H9 (cell line): Measurements from ENCODE around the gene ZNF362. TPM values are rescaled to one million over a fixed set of nuclear protein-coding genes. Genes with fewer than 3 reads are reported as not detected.

ENCODE experiments used
- DNase-seq: peaks from one replicate; pipeline ENCODE4 v3.0.0-alpha.2; 2017
- H2AFZ ChIP-seq: one replicate; pipeline ENCODE4 v1.6.1; 2013; ENCODE audit warnings: mild to moderate bottlenecking, low read length, control low read depth, moderate library complexity
- H2AK5ac ChIP-seq: 2 replicates; pipeline ENCODE4 v1.6.1; 2013; ENCODE audit warnings: low read length, control low read depth, mixed read lengths; ENCODE audit not compliant: insufficient read length
- H2BK120ac ChIP-seq: one replicate; pipeline ENCODE4 v1.6.1; 2013; ENCODE audit warnings: low read depth, mild to moderate bottlenecking, low read length, control low read depth, inconsistent platforms; ENCODE audit not compliant: poor library complexity, severe bottlenecking
- H2BK12ac ChIP-seq: 2 replicates; pipeline ENCODE4 v1.6.1; 2013; ENCODE audit warnings: low read length, control low read depth, mixed read lengths, low read depth; ENCODE audit not compliant: insufficient read length
- H2BK15ac ChIP-seq: 2 replicates; pipeline ENCODE4 v1.6.1; 2013; ENCODE audit warnings: low read depth, low read length, control low read depth
- H2BK20ac ChIP-seq: one replicate; pipeline ENCODE4 v1.6.1; 2013; ENCODE audit warnings: low read depth, mild to moderate bottlenecking, low read length, control low read depth, inconsistent platforms; ENCODE audit not compliant: poor library complexity, severe bottlenecking
- H2BK5ac ChIP-seq: 2 replicates; pipeline ENCODE4 v1.6.1; 2013; ENCODE audit warnings: low read length, control low read depth, mixed read lengths; ENCODE audit not compliant: insufficient read length
- H3K14ac ChIP-seq: 2 replicates; pipeline ENCODE4 v1.6.1; 2013; ENCODE audit warnings: low read length, control low read depth; ENCODE audit not compliant: insufficient read depth
- H3K18ac ChIP-seq: 2 replicates; pipeline ENCODE4 v1.6.1; 2013; ENCODE audit warnings: low read depth, mild to moderate bottlenecking, mixed read lengths, low read length, control low read depth; ENCODE audit not compliant: insufficient read length
- H3K23ac ChIP-seq: 2 replicates; pipeline ENCODE4 v1.6.1; 2013; ENCODE audit warnings: low read length, control low read depth, mixed read lengths, low read depth; ENCODE audit not compliant: insufficient read length
- H3K23me2 ChIP-seq: 2 replicates; pipeline ENCODE4 v1.6.1; 2013; ENCODE audit warnings: low read depth, mild to moderate bottlenecking, mixed read lengths, low read length, control low read depth; ENCODE audit not compliant: insufficient read length, poor library complexity, severe bottlenecking
- H3K27ac ChIP-seq: 2 replicates; pipeline ENCODE4 v1.5.1; 2013; ENCODE audit warnings: low read length, control low read depth, mixed read lengths, low read depth; ENCODE audit not compliant: insufficient read length
- H3K27me3 ChIP-seq: 2 replicates; pipeline ENCODE4 v1.6.1; 2013; ENCODE audit warnings: low read length, control low read depth, inconsistent platforms; ENCODE audit not compliant: insufficient read depth
- H3K4ac ChIP-seq: 2 replicates; pipeline ENCODE4 v1.6.1; 2013; ENCODE audit warnings: low read depth, mild to moderate bottlenecking, control low read depth, inconsistent platforms, low read length, moderate library complexity
- H3K4me1 ChIP-seq: 2 replicates; pipeline ENCODE4 v1.6.1; 2013; ENCODE audit warnings: low read length, control low read depth, inconsistent platforms; ENCODE audit not compliant: insufficient read depth
- H3K4me2 ChIP-seq: 2 replicates; pipeline ENCODE4 v1.6.1; 2013; ENCODE audit warnings: low read length, control low read depth, mixed read lengths; ENCODE audit not compliant: insufficient read length, insufficient read depth
- H3K56ac ChIP-seq: 2 replicates; pipeline ENCODE4 v1.6.1; 2013; ENCODE audit warnings: low read depth, mild to moderate bottlenecking, mixed read lengths, low read length, control low read depth; ENCODE audit not compliant: insufficient read length
- H3K79me1 ChIP-seq: 2 replicates; pipeline ENCODE4 v1.6.1; 2013; ENCODE audit warnings: low read depth, mild to moderate bottlenecking, moderate library complexity, low read length, control low read depth, inconsistent platforms; ENCODE audit not compliant: insufficient read depth, poor library complexity, severe bottlenecking
- H3K79me2 ChIP-seq: 2 replicates; pipeline ENCODE4 v1.6.1; 2013; ENCODE audit warnings: low read length, control low read depth, inconsistent platforms; ENCODE audit not compliant: insufficient read depth
- H3K9ac ChIP-seq: 2 replicates; pipeline ENCODE4 v1.6.1; 2013; ENCODE audit warnings: low read length, control low read depth, mixed read lengths; ENCODE audit not compliant: insufficient read length; ENCODE audit errors: extremely low read depth
- H3K9me3 ChIP-seq: one replicate; pipeline ENCODE4 v1.6.1; 2013; ENCODE audit warnings: low read depth, low read length, inconsistent platforms; ENCODE audit not compliant: control insufficient read depth
- H3T11ph ChIP-seq: one replicate; pipeline ENCODE4 v1.6.1; 2013; ENCODE audit warnings: mild to moderate bottlenecking, low read length, control low read depth, inconsistent platforms
- H4K20me1 ChIP-seq: one replicate; pipeline ENCODE4 v1.6.1; 2013; ENCODE audit not compliant: control insufficient read depth, insufficient read length, insufficient read depth
- H4K5ac ChIP-seq: 2 replicates; pipeline ENCODE4 v1.6.1; 2013; ENCODE audit warnings: low read depth, mild to moderate bottlenecking, mixed read lengths, low read length, control low read depth; ENCODE audit not compliant: insufficient read length
- H4K8ac ChIP-seq: replicated peaks from 2 replicates; pipeline ENCODE4 v1.6.1; 2013; ENCODE audit warnings: low read length, control low read depth, mixed read lengths, low read depth; ENCODE audit not compliant: insufficient read length
- H4K91ac ChIP-seq: 2 replicates; pipeline ENCODE4 v1.6.1; 2013; ENCODE audit warnings: low read depth, mild to moderate bottlenecking, moderate library complexity, mixed read lengths, low read length, control low read depth; ENCODE audit not compliant: insufficient read length
- H3K27ac Mint-ChIP-seq, 3 experiments: 2 replicates in 2 of 3; 3 replicates in 1 of 3; pipeline ENCODE4 v1.8.0; 2020 to 2021; ENCODE audit warnings: mixed read lengths in 3 of 3, mild to moderate bottlenecking in 1 of 3, moderate library complexity in 1 of 3
- H3K27me3 Mint-ChIP-seq: 2 replicates; pipeline ENCODE4 v1.8.0; 2021; ENCODE audit warnings: low read depth, mild to moderate bottlenecking, moderate library complexity, mixed read lengths
- H3K36me3 Mint-ChIP-seq, 3 experiments: 2 replicates in 2 of 3; 3 replicates in 1 of 3; pipeline ENCODE4 v1.8.0; 2020 to 2021; ENCODE audit warnings: low read depth in 3 of 3, mixed read lengths in 3 of 3; ENCODE audit not compliant: insufficient read depth in 1 of 3
- H3K4me1 Mint-ChIP-seq, 2 experiments: 2 replicates each; pipeline ENCODE4 v1.8.0; 2020; ENCODE audit warnings: mixed read lengths in 2 of 2
- H3K4me3 Mint-ChIP-seq, 2 experiments: 2 replicates in 1 of 2; 3 replicates in 1 of 2; pipeline ENCODE4 v1.8.0; 2020 to 2021; ENCODE audit warnings: mild to moderate bottlenecking in 2 of 2, mixed read lengths in 2 of 2, moderate library complexity in 1 of 2
- H3K9me3 Mint-ChIP-seq, 2 experiments: 2 replicates in 1 of 2; 3 replicates in 1 of 2; pipeline ENCODE4 v1.8.0; 2020; ENCODE audit warnings: mild to moderate bottlenecking in 2 of 2, mixed read lengths in 2 of 2, moderate library complexity in 1 of 2
- CTCF ChIP-seq: fragments of 200-600 bp; sonication (generic); conservative IDR thresholded peaks from 3 replicates; pipeline ENCODE4 v1.8.0; 2021; ENCODE audit warnings: antibody characterized with exemption, mild to moderate bottlenecking
- WGBS: extraction: QIAGEN DNeasy Blood & Tissue Kit; methylation state at CpG from one replicate; pipeline ENCODE4 v1.1.7; 2013; ENCODE audit warnings: missing lambda C conversion rate, low lambda C conversion rate, mixed read lengths; ENCODE audit not compliant: insufficient read length; ENCODE audit errors: extremely low coverage; 5-methylcytosine and 5-hydroxymethylcytosine counted together
- total RNA-seq: library from RNA; stranded (reverse); gene quantifications from 2 replicates; pipeline ENCODE4 v1.2.1, GENCODE V29; 2021

Gene ZNF362
- total RNA-seq, 1 experiment from 2014 or later: 18.7 TPM

DNA sequence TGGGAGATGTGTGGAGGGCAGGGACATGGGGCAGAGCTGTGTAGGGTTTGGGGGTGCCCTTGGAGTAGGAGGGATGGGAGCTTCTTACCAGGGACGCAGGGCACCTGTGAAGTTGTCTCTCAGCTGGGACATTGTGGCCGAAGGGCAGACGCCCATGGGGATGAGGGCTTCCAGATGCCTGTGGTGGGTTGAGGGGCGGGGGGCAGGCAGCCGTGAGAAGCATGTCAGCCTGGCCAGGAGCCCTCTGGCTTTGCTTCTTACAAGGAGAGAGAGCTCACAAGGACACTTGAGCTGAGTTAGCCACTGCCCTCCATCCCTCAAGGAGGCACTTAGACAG lies 56.1 kb downstream of the ZNF362 start:
- no peaks in the 10 kb centered on the region for H3K23me2 ChIP-seq
- H2AK5ac ChIP-seq: no peak overlapping the region
- H3K4ac ChIP-seq: no peak overlapping the region
- Mint-ChIP-seq H3K4me3 (no peak overlapping the region), H3K36me3 (no peaks in the 10 kb centered on the region; a peak in 1 of 7 replicates), H3K27ac (no peak overlapping the region), H3K9me3 (no peaks in the 10 kb centered on the region; a peak in 3 of 5 replicates), H3K27me3 (peaks cover 25% of the 10 kb centered on the region), H3K4me1 (no peaks in the 10 kb centered on the region)
- no peak overlapping the region for H2BK120ac ChIP-seq
- H2BK12ac ChIP-seq: no peak overlapping the region
- H4K5ac ChIP-seq: no peak overlapping the region
- H3K14ac ChIP-seq: no peak overlapping the region
- H3K9me3 ChIP-seq: no peaks in the 10 kb centered on the region
- H3K4me1 ChIP-seq: no peaks in the 10 kb centered on the region
- no peak overlapping the region for H2BK15ac ChIP-seq
- H3K18ac ChIP-seq: no peak overlapping the region
- DNase-seq: no peak
- H3K9ac ChIP-seq: no peak overlapping the region
- H3T11ph ChIP-seq: no peak overlapping the region
- H2BK20ac ChIP-seq: no peak overlapping the region
- no peak overlapping the region for H3K27ac ChIP-seq
- no peaks in the 10 kb centered on the region for H3K27me3 ChIP-seq
- no peaks in the 10 kb centered on the region for H3K79me1 ChIP-seq
- no peak overlapping the region for H3K56ac ChIP-seq
- no peak overlapping the region for H2BK5ac ChIP-seq
- H3K23ac ChIP-seq: no peak overlapping the region
- H3K4me2 ChIP-seq: no peak overlapping the region
- H4K91ac ChIP-seq: no peak overlapping the region
- H4K20me1 ChIP-seq: no peaks in the 10 kb centered on the region
- no peak overlapping the region for H2AFZ ChIP-seq
- WGBS: no CpG with 5 or more reads among the region's 5 CpGs
- H3K79me2 ChIP-seq: no peaks in the 10 kb centered on the region
- no peak overlapping the region for H4K8ac ChIP-seq
- no peak for TF ChIP-seq CTCF
